Hematopoietic multipotent progenitor cell treated with erythropoietin and hydrocortisone succinate and interleukin-3 and kit ligand, for 17 days (in vitro differentiated cells): Measurements from ENCODE around the gene PEX6.
"Not testable (repeated sequence)": the region's sequence is repeated elsewhere in the genome, so short reads cannot be mapped to it uniquely, and the experiment has no call there.

Experiments used
- DNase-seq: peaks from one replicate; pipeline ENCODE4 v3.0.0-alpha.2; 2015; ENCODE audit warnings: low spot score

Gene PEX6

GRCh38 chr6:42963855-42964605, 15.0 kb downstream of the PEX6 start:
- DNase-seq, result peak; percentile 63

DNA sequence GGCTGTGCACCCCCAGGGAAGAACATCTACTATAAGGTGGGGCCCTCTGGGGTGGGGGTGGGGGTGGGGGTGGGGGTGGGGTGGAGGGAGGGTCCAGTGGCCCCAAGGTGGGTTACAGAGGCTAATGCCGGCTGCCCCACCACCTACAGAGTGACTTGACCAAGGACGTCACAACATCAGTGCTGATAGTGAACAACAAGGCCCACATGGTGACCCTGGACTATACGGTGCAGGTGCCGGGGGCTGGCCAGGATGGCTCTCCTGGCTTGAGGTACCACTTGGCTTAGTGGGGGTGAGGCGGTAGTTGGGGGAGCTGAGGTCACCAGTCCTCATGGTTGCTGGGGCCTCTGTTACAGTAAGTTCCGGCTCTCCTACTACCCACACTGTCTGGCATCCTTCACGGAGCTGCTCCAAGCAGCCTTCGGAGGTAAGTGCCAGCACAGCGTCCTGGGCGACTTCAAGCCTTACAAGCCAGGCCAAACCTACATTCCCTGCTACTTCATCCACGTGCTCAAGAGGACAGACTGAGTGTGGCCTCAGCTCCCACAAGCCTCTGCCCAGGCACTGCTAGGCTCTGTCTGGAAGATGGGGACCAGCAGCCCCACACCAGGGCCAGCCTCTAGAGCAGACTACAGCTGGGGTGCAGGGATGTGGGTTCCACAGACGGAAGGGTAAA, 15.7 kb downstream of the PEX6 start:
- no peak for DNase-seq

DNA sequence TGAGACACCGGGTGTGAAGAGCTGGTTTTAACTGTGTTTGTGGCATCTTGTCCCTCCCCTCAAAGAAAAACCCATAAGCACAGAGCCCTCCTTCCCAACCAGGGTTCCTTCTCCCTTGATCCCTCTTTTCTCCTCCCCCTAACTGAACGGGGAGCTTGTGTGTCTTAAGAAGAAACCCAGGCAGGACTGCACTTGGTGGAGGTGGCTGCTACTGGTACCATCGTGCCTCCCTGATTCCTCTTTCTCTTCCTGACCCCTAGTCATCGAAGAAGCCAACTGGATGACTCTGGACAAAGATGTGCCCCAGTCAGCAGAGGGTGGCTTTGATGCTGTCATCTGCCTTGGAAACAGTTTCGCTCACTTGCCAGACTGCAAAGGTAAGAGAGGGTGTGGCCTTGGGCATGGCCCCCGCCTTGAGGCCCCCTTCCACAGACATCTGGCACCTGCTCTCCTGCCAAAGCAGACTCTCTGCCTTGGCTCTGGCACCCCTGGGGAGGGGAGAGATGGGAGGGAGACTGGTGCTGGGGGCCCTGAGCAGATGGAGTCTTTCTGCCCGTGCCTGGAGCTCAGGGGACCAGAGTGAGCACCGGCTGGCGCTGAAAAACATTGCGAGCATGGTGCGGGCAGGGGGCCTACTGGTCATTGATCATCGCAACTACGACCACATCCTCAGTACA, 16.3 kb downstream of the PEX6 start:
- DNase-seq, result no peak

GRCh38 chr6:42962096-42962495, 16.9 kb downstream of the PEX6 start:
- DNase-seq, result no peak

DNA sequence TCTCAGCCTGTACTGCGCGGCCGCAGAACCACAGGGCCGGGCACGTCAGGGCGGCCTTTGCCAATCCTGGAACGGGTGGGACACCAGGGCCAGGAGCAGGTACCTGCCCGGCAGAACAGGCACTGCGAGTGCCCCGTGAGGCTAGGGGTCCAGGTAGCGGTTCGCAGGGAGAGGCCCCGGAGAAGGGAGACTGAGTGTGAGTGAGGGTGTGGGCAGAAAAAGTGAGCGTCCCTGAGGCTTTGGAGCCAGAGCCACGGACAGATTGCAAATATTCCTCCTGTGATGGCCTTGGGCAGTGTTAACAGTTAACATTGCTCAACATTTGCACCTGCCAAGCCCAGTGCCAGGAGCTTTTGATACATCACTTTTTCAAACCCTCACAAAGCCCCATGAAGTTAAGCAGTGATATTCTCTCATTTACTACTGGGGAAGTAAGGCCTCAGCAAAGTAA, 17.9 kb downstream of the PEX6 start:
- no peak for DNase-seq

GRCh38 chr6:42960243-42961019, 18.6 kb downstream of the PEX6 start, which contains the start of gene GNMT:
TSS of gene GNMT (plus strand) at chr6:42960754. CDS start at chr6:42960768, 14 bp downstream.
- DNase-seq, result no peak

DNA sequence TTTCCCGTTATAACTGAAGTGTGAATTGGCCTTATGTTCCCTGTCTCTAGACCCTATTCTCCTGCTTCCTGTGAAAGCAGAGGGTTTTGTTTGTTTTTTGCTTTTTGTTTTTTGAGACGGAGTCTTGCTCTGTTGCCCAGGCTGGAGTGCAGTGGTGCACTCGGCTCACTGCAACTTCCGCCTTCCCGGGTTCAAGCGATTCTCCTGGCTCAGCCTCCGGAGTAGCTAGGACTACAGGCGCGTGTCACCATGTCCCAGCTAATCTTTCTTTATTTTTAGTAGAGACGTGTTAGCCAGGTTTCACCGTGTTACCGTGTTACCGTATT, 19.1 kb downstream of the PEX6 start:
- no peak for DNase-seq

GRCh38 chr6:42958125-42958524, 20.9 kb downstream of the PEX6 start:
- peak; percentile 37 for DNase-seq

DNA sequence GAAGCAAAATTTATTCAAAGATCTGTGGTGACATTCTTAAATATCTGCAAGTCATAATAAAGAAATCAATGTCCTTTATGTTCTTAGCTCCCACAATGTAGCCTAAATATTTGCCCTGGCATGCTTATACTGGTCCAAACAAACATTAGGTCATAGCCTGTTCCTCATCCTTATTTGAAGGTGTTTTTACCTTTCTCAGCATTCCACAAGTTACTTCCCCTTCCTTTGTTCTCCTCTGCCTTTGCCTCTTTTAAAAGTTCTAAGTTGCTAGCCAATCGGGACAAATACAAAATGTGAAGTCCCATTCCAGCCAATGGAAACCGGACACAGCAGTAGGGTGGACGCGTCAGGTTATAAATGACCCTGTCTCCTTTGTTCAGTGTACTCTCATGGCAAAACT, 24.6 kb downstream of the PEX6 start:
- not testable (repeated sequence) for DNase-seq

GRCh38 chr6:42952389-42952788, 26.6 kb downstream of the PEX6 start:
- DNase-seq, result no peak

DNA sequence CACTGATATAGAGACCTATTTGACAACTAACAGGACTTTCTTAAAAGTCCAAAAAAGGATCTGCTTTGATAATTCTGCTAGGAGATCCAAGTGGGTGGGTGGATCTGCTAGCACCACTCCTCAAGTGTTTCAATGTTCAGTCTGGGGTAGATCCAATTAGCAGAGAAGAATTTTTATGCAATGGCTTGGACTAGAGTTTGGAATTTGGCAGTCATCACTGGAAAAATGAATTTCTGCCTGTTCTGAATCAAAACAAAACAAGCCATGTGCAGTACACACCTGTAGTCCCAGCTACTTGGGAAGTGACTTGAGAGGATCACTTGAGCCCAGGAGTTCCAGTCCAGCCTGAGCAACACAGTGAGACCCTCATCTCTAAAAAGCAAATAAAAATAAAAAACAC, 31.0 kb downstream of the PEX6 start:
- DNase-seq, result no peak

DNA sequence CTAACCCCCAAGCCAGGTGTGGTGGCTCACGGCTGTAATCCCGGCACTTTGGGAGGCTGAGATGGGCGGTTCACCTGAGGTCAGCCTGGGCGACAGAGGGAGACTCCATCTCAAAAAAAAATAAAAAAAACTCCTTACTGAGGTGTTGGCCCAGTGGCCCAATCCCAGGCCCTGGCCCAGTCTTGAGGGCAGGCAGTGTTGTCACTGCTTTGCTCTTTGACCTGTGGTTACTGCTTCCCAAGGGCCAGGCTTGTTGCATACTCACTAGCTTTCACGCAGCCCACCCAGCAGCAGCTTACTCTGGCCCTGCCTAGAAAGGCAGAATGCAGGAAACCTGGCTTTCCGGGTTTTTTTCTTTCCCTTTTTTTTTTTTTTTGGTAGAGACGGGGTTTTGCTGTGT, 36.5 kb downstream of the PEX6 start:
- no peak for DNase-seq

- DNase-seq, result not testable (repeated sequence)
Measured at GRCh38 chr6:42941356-42941755, 37.6 kb downstream of the PEX6 start.

GRCh38 chr6:42940493-42941045, 38.4 kb downstream of the PEX6 start:
- DNase-seq, result no peak

DNA sequence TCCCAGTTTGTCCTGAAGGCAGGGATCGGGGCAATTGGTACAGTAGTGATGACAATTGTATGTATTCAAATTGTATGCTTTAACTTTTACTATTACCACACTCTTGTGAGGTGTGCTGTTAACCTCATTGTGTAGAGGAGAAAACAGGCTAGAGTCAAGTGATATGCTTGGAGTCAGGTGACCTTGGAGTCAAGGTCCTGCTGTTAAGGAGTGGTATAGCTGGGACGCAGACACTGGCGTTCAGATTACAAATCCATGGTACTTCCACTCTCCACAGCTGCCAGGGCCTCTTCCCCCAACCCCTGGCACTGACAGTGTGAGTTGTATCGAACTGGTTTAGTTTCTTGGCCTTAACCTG, 39.2 kb downstream of the PEX6 start:
- DNase-seq, result no peak

DNA sequence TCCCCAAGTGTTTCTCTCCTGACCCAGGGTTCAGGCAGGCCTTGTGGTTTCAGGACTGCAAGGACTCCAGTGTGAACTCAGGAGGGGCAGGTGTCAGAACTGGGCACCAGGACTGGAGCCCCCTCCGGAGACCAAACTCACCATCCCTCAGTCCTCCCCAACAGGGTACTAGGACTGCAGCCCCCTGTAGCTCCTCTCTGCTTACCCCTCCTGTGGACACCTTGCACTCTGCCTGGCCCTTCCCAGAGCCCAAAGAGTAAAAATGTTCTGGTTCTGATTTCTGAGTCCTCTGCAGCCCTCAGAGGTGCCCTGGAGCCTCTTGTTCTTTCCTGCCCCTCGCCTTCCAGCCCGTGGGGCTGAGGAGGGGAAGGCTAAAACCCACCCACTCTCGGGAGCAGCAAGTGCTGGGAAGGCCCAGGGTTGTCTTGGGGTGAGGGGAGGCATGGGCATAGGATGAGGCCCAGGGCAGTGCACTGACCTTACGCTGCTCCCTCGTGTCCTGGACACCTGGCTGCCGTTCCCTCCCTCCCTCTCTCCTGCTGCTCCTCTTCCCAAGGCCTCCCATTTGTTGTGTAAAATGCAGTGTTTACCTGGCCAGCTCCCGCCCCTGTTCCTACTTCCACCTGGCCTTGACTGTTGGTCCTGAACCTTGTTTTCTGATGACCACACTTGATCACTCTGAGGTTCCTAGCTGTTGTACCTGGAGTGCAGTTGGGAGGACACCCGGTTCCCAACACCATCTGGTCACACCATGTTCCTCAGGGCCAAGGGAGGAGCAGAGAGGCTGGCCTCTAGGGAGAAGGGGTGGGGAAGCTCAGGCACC, 39.8 kb downstream of the PEX6 start:
- no peak for DNase-seq

GRCh38 chr6:42938428-42938796, 40.6 kb downstream of the PEX6 start:
- no peak for DNase-seq

GRCh38 chr6:42937548-42938427, 41.2 kb downstream of the PEX6 start:
- DNase-seq, result no peak

DNA sequence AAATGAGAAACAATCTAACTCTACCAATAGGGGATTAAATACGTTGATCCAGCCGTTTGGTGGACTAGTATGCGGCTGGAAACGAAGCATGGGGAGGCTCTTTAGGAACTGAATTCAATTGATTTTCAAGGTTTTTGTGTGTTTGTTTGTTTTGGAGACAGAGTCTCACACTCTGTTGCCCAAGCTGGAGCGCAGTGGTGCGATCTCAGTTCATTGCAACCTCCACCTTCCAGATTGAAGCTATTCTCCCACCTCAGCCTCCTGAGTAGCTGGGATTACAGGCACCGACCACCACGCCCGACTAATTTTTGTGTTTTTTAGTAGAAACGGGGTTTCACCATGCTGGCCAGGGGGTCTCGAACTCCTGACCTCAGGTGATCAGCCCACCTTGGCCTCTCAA, 42.6 kb downstream of the PEX6 start:
- no peak for DNase-seq

DNA sequence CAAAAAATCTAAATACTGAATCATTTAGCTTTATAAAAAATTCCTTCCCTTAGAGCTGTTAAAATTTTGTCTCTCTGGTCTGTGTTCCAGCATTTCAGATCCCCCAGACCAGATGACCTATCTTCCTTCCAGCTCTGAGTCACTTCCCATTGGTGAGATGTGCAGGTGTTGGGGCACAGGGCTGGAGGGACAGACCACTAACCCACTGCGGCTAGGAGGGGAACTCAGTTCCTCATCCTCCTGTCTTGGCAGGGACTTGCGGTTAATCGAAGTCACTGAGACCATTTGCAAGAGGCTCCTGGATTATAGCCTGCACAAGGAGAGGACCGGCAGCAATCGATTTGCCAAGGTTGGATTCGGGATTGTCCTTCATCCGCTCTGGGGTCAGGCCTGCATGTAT, 43.7 kb downstream of the PEX6 start:
- no peak for DNase-seq
